IMR-90 (cell line): Measurements from ENCODE around the gene BCL11A.

Experiments used
- CTCF ChIP-seq: conservative IDR thresholded peaks from 2 replicates; pipeline ENCODE4 v1.5.1; 2012; ENCODE audit warnings: mild to moderate bottlenecking, low read depth, low read length, improper control_type of control experiment
- POLR2A ChIP-seq: IDR thresholded peaks from 2 replicates; pipeline ENCODE4 v1.6.1; 2012; ENCODE audit warnings: mild to moderate bottlenecking, low read depth, low read length
- RAD21 ChIP-seq: IDR thresholded peaks from 2 replicates; pipeline ENCODE4 v1.6.1; 2012; ENCODE audit warnings: low read length, improper control_type of control experiment
- RFX5 ChIP-seq: IDR thresholded peaks from 2 replicates; pipeline ENCODE4 v1.8.0; 2012; ENCODE audit warnings: low read depth, mild to moderate bottlenecking, low read length, moderate library complexity
- SMC3 ChIP-seq: fragments of 150-350 bp; IDR thresholded peaks from 2 replicates; pipeline ENCODE4 v1.6.1; 2016; ENCODE audit warnings: low read depth, mild to moderate bottlenecking, antibody characterized with exemption, low read length, moderate library complexity

GRCh38 chr2:60523963-60524362 lies 29.5 kb downstream of the BCL11A start:
- TF ChIP-seq CTCF, result no peak
- TF ChIP-seq POLR2A, result no peak
- no peak for TF ChIP-seq RAD21
- TF ChIP-seq RFX5, result no peak
- no peak for TF ChIP-seq SMC3
